ENCODE measurements around the gene PCDHGA4. TPM values are rescaled to one million over a fixed set of nuclear protein-coding genes. Genes with fewer than 3 reads are reported as not detected.
"Not testable (repeated sequence)": the region's sequence is repeated elsewhere in the genome, so short reads cannot be mapped to it uniquely, and the experiment has no call there.

Gene PCDHGA4
- total and polyA plus RNA-seq, 2 of the 8 experiments (the other 6 are each of a cell fraction or from before 2014, with no cell fraction given) = 1.4 to 1.9 TPM

DNA sequence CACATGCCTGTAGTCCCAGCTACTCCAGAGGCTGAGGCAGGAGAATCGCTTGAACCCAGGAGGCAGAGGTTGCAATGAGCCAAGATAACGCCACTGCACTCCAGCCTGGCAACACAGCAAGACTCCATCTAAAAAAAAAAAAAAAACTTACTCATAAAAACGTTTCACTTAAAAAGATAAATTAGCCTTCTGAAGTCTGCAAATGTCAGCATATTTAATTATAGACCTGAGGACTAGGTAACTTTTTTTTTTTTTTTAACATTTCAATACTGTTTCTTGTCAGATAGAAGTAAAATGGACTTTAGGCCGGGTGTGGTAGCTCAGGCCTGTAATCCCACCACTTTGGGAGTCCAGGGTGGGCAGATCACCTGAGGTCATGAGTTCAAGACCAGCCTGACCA is 37.9 kb upstream of the PCDHGA4 start:
- DNase-seq (ENCODE audit: low read depth in 1 of 2, low spot score in 2 of 2); H2BK20ac ChIP-seq (ENCODE audit: low read length); H3K27me3 ChIP-seq (replicated peaks in 1 of 4; ENCODE audit: control insufficient read depth in 3 of 4, extremely low read depth in 1 of 4, insufficient read depth in 3 of 4, low read length in 3 of 4); H3K27ac ChIP-seq (ENCODE audit: low read depth, low read length); FAIRE-seq; H2BK5ac ChIP-seq (ENCODE audit: low read depth, low read length); H4K5ac ChIP-seq (ENCODE audit: insufficient read length, low read depth, low read length); H3K9ac ChIP-seq (replicated peaks in 1 of 4; ENCODE audit: extremely low read depth in 1 of 4, low read depth in 3 of 4, low read length in 3 of 4); H3K23ac ChIP-seq (ENCODE audit: insufficient read length); H3K4me3 ChIP-seq (ENCODE audit: extremely low read depth in 1 of 4, insufficient read depth in 2 of 4, low read depth in 3 of 4, low read length in 4 of 4); H2AFZ ChIP-seq (ENCODE audit: low read length); H2BK15ac ChIP-seq (ENCODE audit: low read length); H3K56ac ChIP-seq (replicated peaks; ENCODE audit: insufficient read length, low read depth, low read length); H4K8ac ChIP-seq (ENCODE audit: extremely low read depth, insufficient read depth, low read length); H3K4me1 ChIP-seq (replicated peaks in 1 of 4; ENCODE audit: control insufficient read depth in 3 of 4, insufficient read depth in 4 of 4, low read length in 3 of 4); H4K91ac ChIP-seq (replicated peaks; ENCODE audit: insufficient read length, low read length); H2BK120ac ChIP-seq (replicated peaks; ENCODE audit: low read depth, low read length); H4K20me1 ChIP-seq (replicated peaks in 1 of 2; ENCODE audit: control insufficient read depth in 1 of 2, insufficient read depth in 2 of 2, low read length in 2 of 2); H2AK5ac ChIP-seq (ENCODE audit: low read depth, low read length); H3K79me1 ChIP-seq (ENCODE audit: low read depth, low read length); H2BK12ac ChIP-seq (ENCODE audit: low read depth, low read length); H3K4me2 ChIP-seq (ENCODE audit: insufficient read depth in 1 of 2, low read depth in 2 of 2, low read length in 2 of 2); H3K23me2 ChIP-seq (ENCODE audit: low read depth, low read length); H3K14ac ChIP-seq (ENCODE audit: insufficient read length); H3K4ac ChIP-seq (replicated peaks; ENCODE audit: insufficient read length, low read depth, low read length); H3K18ac ChIP-seq (ENCODE audit: extremely low read depth, low read length): not testable (repeated sequence)
- ChIA-PET POLR2A (ENCODE audit: partially characterized antibody) (interaction anchor here (0.7 to 2.5 kb wide), 4 partner anchors 11 to 172 kb away, joined by 3 to 7 read pairs (median 3); partner anchors contain the start of gene PCDHGC5), CTCF (ENCODE audit: partially characterized antibody) (interaction anchor here (0.8 to 5.0 kb wide), 6 partner anchors 18 to 196 kb away, joined by 4 to 19 read pairs (median 4); partner anchors contain the start of gene PCDHB15)
- Histone ChIP-seq H3K9me3 (ENCODE audit: insufficient read depth in 2 of 2, low read depth in 1 of 2, low read length in 1 of 2) (peaks cover 22 to 27% of the 10 kb centered on the region in 2 experiments), H3K79me2 (ENCODE audit: control insufficient read depth in 1 of 2, insufficient read depth in 2 of 2, low read length in 2 of 2) (peaks cover 11 to 25% of the 10 kb centered on the region in 2 experiments), H3K36me3 (ENCODE audit: control insufficient read depth in 2 of 4, insufficient read depth in 4 of 4, low read length in 3 of 4) (peaks cover 5 to 27% (median 19%) of the 10 kb centered on the region in 4 experiments; a peak in 6 of 8 replicates)
- WGBS, 2 experiments (ENCODE audit: extremely low coverage in 1 of 2, insufficient coverage in 1 of 2, insufficient read length in 1 of 2, insufficient replicate concordance in 2 of 2, low coverage in 1 of 2, low lambda C conversion rate in 2 of 2, missing lambda C conversion rate in 1 of 2) = 83% methylated on average over 4 of the region's 4 CpGs; no CpG with 5 or more reads in 1 of the 2 experiments

Measured in H1 (cell line).